Hepatocyte (in vitro differentiated cells): ENCODE measurements around the gene CC2D2A.

Experiments used
- CTCF ChIP-seq: fragments of 200-600 bp; sonication (generic); IDR thresholded peaks from 2 replicates; pipeline ENCODE4 v1.5.1; 2016; ENCODE audit warnings: antibody characterized with exemption, mild to moderate bottlenecking; ENCODE audit not compliant: poor library complexity
- EZH2 ChIP-seq: fragments of 200-600 bp; sonication (generic); IDR thresholded peaks from 2 replicates; pipeline ENCODE4 v1.6.1; 2016; ENCODE audit warnings: antibody characterized with exemption, mild to moderate bottlenecking, borderline replicate concordance

GRCh38 chr4:15444276-15444675 lies 25.4 kb upstream of the CC2D2A start:
- TF ChIP-seq CTCF = no peak
- no peak for TF ChIP-seq EZH2
